GM23248 (cell line): ENCODE results near the gene OR1I1. TPM values are rescaled to one million over a fixed set of nuclear protein-coding genes. Genes with fewer than 3 reads are reported as not detected.

Source experiments
- DNase-seq: peaks from one replicate; pipeline ENCODE4 v3.0.0-alpha.2; 2015
- H2AFZ ChIP-seq: fragments of 200-600 bp; sonication (generic); 2 replicates; pipeline ENCODE4 v1.6.1; 2016; ENCODE audit warnings: antibody characterized with exemption
- H3F3A ChIP-seq: fragments of 200-600 bp; sonication (generic); 2 replicates; pipeline ENCODE4 v1.6.1; 2016; ENCODE audit warnings: mild to moderate bottlenecking, antibody characterized with exemption, mixed run types; ENCODE audit not compliant: insufficient read depth
- H3K27ac ChIP-seq: fragments of 200-600 bp; sonication (generic); 2 replicates; pipeline ENCODE4 v1.5.1; 2016; ENCODE audit warnings: mild to moderate bottlenecking
- H3K27me3 ChIP-seq: fragments of 200-600 bp; sonication (generic); replicated peaks from 2 replicates; pipeline ENCODE4 v1.6.1; 2016; ENCODE audit warnings: mild to moderate bottlenecking; ENCODE audit not compliant: insufficient read depth
- H3K36me3 ChIP-seq: fragments of 200-600 bp; sonication (generic); 2 replicates; pipeline ENCODE4 v1.6.1; 2016; ENCODE audit warnings: low read depth, mild to moderate bottlenecking
- H3K4me1 ChIP-seq: fragments of 200-600 bp; sonication (generic); 2 replicates; pipeline ENCODE4 v1.6.1; 2016; ENCODE audit warnings: mild to moderate bottlenecking; ENCODE audit not compliant: insufficient read depth
- H3K4me2 ChIP-seq: fragments of 200-600 bp; sonication (generic); one replicate; pipeline ENCODE4 v1.6.1; 2016; ENCODE audit warnings: mild to moderate bottlenecking; ENCODE audit not compliant: unreplicated experiment
- H3K4me3 ChIP-seq: fragments of 200-600 bp; sonication (generic); 2 replicates; pipeline ENCODE4 v1.5.1; 2016; ENCODE audit warnings: mild to moderate bottlenecking
- H3K79me2 ChIP-seq: fragments of 200-600 bp; sonication (generic); 2 replicates; pipeline ENCODE4 v1.6.1; 2016; ENCODE audit warnings: mild to moderate bottlenecking; ENCODE audit not compliant: insufficient read depth
- H3K9ac ChIP-seq: fragments of 200-600 bp; sonication (generic); 2 replicates; pipeline ENCODE4 v1.6.1; 2016; ENCODE audit warnings: mild to moderate bottlenecking
- H3K9me2 ChIP-seq: fragments of 200-600 bp; sonication (generic); 2 replicates; pipeline ENCODE4 v1.6.1; 2016; ENCODE audit warnings: mixed run types, mild to moderate bottlenecking, moderate library complexity; ENCODE audit not compliant: insufficient read depth
- H3K9me3 ChIP-seq: fragments of 200-600 bp; sonication (generic); one replicate; pipeline ENCODE4 v1.6.1; 2017; ENCODE audit warnings: low read depth
- H4K20me1 ChIP-seq: fragments of 200-600 bp; sonication (generic); 2 replicates; pipeline ENCODE4 v1.6.0; 2016; ENCODE audit not compliant: insufficient read depth
- EZH2 ChIP-seq: fragments of 200-600 bp; sonication (generic); IDR thresholded peaks from 2 replicates; pipeline ENCODE4 v1.6.1; 2018; ENCODE audit warnings: antibody characterized with exemption, mild to moderate bottlenecking; ENCODE audit not compliant: insufficient read depth, poor library complexity, severe bottlenecking
- EZH2phosphoT487 ChIP-seq: fragments of 200-600 bp; sonication (generic); IDR thresholded peaks from 2 replicates; pipeline ENCODE4 v1.6.1; 2018; ENCODE audit warnings: antibody characterized with exemption, moderate library complexity, mild to moderate bottlenecking, low read depth; ENCODE audit not compliant: insufficient read depth
- WGBS, 2 experiments: methylation state at CpG; one replicate each; pipeline ENCODE4 v1.1.6; 2015 to 2017; ENCODE audit warnings: low lambda C conversion rate in 2 of 2, low coverage in 1 of 2; ENCODE audit errors: missing lambda C conversion rate in 2 of 2; 5-methylcytosine and 5-hydroxymethylcytosine counted together
- in situ Hi-C: fragments of 300-500 bp; cut with MboI; formaldehyde crosslinking; loops from 2 replicates; pipeline ENCODE4 v1.15.0; 2020
- polyA plus RNA-seq: library from polyadenylated mRNA; unstranded; fragments of >200 nt; fragmentation: Nextera tagmentation; extraction: Ambion mirVana; gene quantifications from 2 replicates; pipeline ENCODE4 v1.2.1, GENCODE V29; 2016
- total RNA-seq: library from RNA; depleted of rRNA; stranded (reverse); fragments of >200 nt; shearing (Covaris generic); gene quantifications from 2 replicates; pipeline ENCODE4 v1.2.3, GENCODE V29; 2014

OR1I1 gene
- total and polyA plus RNA-seq, 2 experiments from 2014 or later: not detected

DNA sequence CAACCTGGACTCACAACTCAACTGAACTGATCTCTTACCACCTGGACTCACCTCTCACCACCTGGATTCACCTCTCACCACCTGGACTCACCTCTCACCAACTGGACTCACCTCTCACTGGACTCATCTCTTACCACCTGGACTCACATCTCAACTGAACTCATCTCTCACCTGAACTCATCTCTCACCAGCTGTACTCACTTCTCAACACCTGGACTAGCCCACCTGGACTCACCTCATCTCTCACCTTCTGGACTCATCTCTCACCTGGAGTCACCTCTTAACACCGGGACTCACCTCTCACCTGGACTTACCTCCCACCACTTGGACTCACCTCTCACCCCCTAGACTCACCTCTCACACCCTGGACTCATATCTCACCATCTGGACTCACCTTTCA, 40.0 kb upstream of the OR1I1 start:
- WGBS, 2 experiments: 16 to 33% methylated on average over 1 of the region's 1 CpG
- H3K27me3 ChIP-seq: no peaks in the 10 kb centered on the region
- H3K9ac ChIP-seq: no peak overlapping the region
- no peak overlapping the region for H3K27ac ChIP-seq
- in situ Hi-C loops: no loop called here
- no peak overlapping the region for H3K4me2 ChIP-seq
- H3K9me3 ChIP-seq: no peaks in the 10 kb centered on the region
- H3F3A ChIP-seq: no peaks in the 10 kb centered on the region
- no peaks in the 10 kb centered on the region for H3K4me1 ChIP-seq
- no peak overlapping the region for H3K4me3 ChIP-seq
- H3K79me2 ChIP-seq: no peaks in the 10 kb centered on the region
- H3K36me3 ChIP-seq: no peaks in the 10 kb centered on the region
- H3K9me2 ChIP-seq: no peaks in the 10 kb centered on the region
- H2AFZ ChIP-seq: no peak overlapping the region
- TF ChIP-seq EZH2: no peak
- no peak for TF ChIP-seq EZH2phosphoT487
- no peak for DNase-seq
- H4K20me1 ChIP-seq: no peaks in the 10 kb centered on the region

GRCh38 chr19:15042826-15043225, 39.2 kb upstream of the OR1I1 start:
- no peaks in the 10 kb centered on the region for H3K79me2 ChIP-seq
- no peaks in the 10 kb centered on the region for H3K27me3 ChIP-seq
- no peaks in the 10 kb centered on the region for H3K9me2 ChIP-seq
- no peak overlapping the region for H3K4me2 ChIP-seq
- 46% methylated on average over 2 of the region's 2 CpGs for WGBS, 2 experiments
- DNase-seq: no peak
- in situ Hi-C loops: no loop called here
- no peaks in the 10 kb centered on the region for H3K4me1 ChIP-seq
- H3K27ac ChIP-seq: no peak overlapping the region
- H3K9me3 ChIP-seq: no peaks in the 10 kb centered on the region
- no peak overlapping the region for H3K4me3 ChIP-seq
- no peaks in the 10 kb centered on the region for H3F3A ChIP-seq
- no peak for TF ChIP-seq EZH2phosphoT487
- no peak for TF ChIP-seq EZH2
- H4K20me1 ChIP-seq: no peaks in the 10 kb centered on the region
- no peak overlapping the region for H2AFZ ChIP-seq
- H3K36me3 ChIP-seq: no peaks in the 10 kb centered on the region
- no peak overlapping the region for H3K9ac ChIP-seq

DNA sequence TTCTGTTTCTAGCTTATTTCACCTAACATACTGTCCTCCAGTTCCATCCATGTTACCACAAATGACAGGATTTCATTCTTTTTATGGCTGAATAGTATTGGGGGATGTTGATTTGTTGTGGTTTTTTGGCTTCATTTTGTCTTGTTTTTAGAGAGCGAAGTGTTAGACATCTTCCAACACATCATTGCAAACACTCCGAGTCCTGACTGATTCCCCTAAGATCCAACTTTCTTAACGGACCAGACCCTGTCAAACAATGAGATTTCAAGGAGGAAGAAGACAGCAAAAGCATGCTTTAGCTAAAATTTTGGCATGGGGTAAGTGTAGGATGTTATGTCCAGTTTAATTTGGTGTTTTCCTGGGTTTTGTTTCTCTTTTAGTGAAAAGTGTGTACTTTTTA, 36.5 kb upstream of the OR1I1 start:
- no peaks in the 10 kb centered on the region for H3K27me3 ChIP-seq
- H3F3A ChIP-seq: no peaks in the 10 kb centered on the region
- WGBS, 2 experiments: 30 to 32% methylated on average over 3 of the region's 3 CpGs
- H3K4me2 ChIP-seq: no peak overlapping the region
- no peaks in the 10 kb centered on the region for H3K9me3 ChIP-seq
- H3K79me2 ChIP-seq: no peaks in the 10 kb centered on the region
- no peaks in the 10 kb centered on the region for H3K36me3 ChIP-seq
- no peak overlapping the region for H3K9ac ChIP-seq
- H3K4me3 ChIP-seq: no peak overlapping the region
- H2AFZ ChIP-seq: no peak overlapping the region
- H3K27ac ChIP-seq: no peak overlapping the region
- in situ Hi-C loops: no loop called here
- H3K9me2 ChIP-seq: no peaks in the 10 kb centered on the region
- no peak for TF ChIP-seq EZH2phosphoT487
- no peak for TF ChIP-seq EZH2
- H4K20me1 ChIP-seq: no peaks in the 10 kb centered on the region
- DNase-seq: no peak
- H3K4me1 ChIP-seq: no peaks in the 10 kb centered on the region

DNA sequence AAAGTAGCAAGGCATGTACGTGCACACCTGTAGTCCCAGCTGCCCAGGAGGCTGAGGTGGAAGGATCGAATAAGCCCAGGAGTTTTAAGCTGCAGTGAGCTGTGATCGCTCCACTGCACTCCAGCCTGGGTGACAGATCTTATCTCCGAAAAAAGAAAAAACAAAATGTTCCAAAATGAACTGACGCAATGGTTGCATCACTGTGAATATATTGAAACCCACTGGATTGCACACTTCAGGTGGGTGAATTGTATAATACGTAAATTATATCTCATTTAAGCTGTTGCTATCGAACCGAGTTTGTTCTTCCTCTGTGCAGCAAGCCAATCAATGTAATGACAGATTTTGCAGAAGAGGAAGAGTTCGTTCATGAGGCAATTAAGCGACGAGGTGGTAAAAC, 34.3 kb upstream of the OR1I1 start:
- H3K79me2 ChIP-seq: no peaks in the 10 kb centered on the region
- 39 to 45% methylated on average over 11 of the region's 11 CpGs for WGBS, 2 experiments
- no peak for DNase-seq

GRCh38 chr19:15048128-15048527, 33.9 kb upstream of the OR1I1 start:
- Histone ChIP-seq H3K9me2 (no peaks in the 10 kb centered on the region), H4K20me1 (no peaks in the 10 kb centered on the region), H3K4me1 (no peaks in the 10 kb centered on the region), H3K79me2 (no peaks in the 10 kb centered on the region), H3K27me3 (no peaks in the 10 kb centered on the region), H2AFZ (no peak overlapping the region), H3K9ac (no peak overlapping the region), H3K9me3 (no peaks in the 10 kb centered on the region), H3K4me3 (no peak overlapping the region), H3K4me2 (no peak overlapping the region), H3K27ac (no peak overlapping the region), H3K36me3 (no peaks in the 10 kb centered on the region), H3F3A (no peaks in the 10 kb centered on the region)
- WGBS, 2 experiments: 19 to 27% methylated on average over 5 of the region's 5 CpGs
- in situ Hi-C loops: no loop called here
- TF ChIP-seq EZH2 (no peak), EZH2phosphoT487 (no peak)
- DNase-seq: no peak

More for the DNA sequence above, 34.3 kb upstream of the OR1I1 start:
- Histone ChIP-seq H3F3A (no peaks in the 10 kb centered on the region), H4K20me1 (no peaks in the 10 kb centered on the region), H3K27ac (no peak overlapping the region), H3K27me3 (no peaks in the 10 kb centered on the region), H3K4me1 (no peaks in the 10 kb centered on the region), H3K9ac (no peak overlapping the region), H3K4me2 (no peak overlapping the region), H3K36me3 (no peaks in the 10 kb centered on the region), H2AFZ (no peak overlapping the region), H3K4me3 (no peak overlapping the region), H3K9me3 (no peaks in the 10 kb centered on the region), H3K9me2 (no peaks in the 10 kb centered on the region)
- no peak for TF ChIP-seq EZH2
- TF ChIP-seq EZH2phosphoT487: no peak
- in situ Hi-C loops: no loop called here
